GM18951 (cell line): Measurements from ENCODE around the gene CERS6.

Experiments used
- POLR2A ChIP-seq: IDR thresholded peaks from 4 replicates; pipeline ENCODE4 v1.6.1; 2011; ENCODE audit warnings: mild to moderate bottlenecking; ENCODE audit not compliant: insufficient read length, insufficient read depth; ENCODE audit errors: extremely low read depth
- in situ Hi-C: fragments of 300-500 bp; cut with MboI; formaldehyde crosslinking; loops from one replicate; pipeline ENCODE4 v1.12.0; 2022; ENCODE audit warnings: low sequenced_read_pairs, mixed read lengths, inconsistent platforms; ENCODE audit not compliant: unreplicated experiment

CERS6 gene

GRCh38 chr2:168510125-168510756 is 54.2 kb downstream of the CERS6 start:
- in situ Hi-C loops = no loop called here
- no peak for TF ChIP-seq POLR2A

DNA sequence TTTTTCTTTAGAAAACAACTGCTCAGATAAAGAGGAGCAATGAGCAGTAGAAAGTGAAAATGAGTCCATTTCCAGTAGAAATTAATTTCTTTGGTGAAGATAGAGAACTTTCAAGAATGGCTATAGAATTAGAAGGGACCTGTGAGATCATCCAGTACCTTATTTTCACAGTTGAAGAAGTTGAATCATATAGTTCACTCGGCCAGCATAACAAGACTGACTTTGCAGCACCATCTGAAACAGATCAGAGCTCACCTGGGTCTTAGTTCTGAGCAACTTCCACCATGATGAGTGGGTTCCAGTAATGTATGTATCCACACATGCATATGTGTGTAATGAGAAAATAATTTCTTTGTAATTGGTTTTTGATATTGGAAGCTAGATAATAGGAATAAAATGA is 58.6 kb downstream of the CERS6 start:
- no peak for TF ChIP-seq POLR2A
- in situ Hi-C loops = no loop called here

- no peak for TF ChIP-seq POLR2A
- in situ Hi-C loops = no loop called here
Observed at GRCh38 chr2:168515502-168515901, 59.4 kb downstream of the CERS6 start.

GRCh38 chr2:168517816-168518215 is 61.7 kb downstream of the CERS6 start:
- TF ChIP-seq POLR2A = no peak
- in situ Hi-C loops = no loop called here

- in situ Hi-C loops = no loop called here
- no peak for TF ChIP-seq POLR2A
Observed at GRCh38 chr2:168518555-168519066, 62.5 kb downstream of the CERS6 start.

GRCh38 chr2:168519534-168520308 is 63.6 kb downstream of the CERS6 start:
- in situ Hi-C loops = no loop called here
- no peak for TF ChIP-seq POLR2A

- no peak for TF ChIP-seq POLR2A
- in situ Hi-C loops = no loop called here
Observed at GRCh38 chr2:168521053-168521741, 65.1 kb downstream of the CERS6 start.

DNA sequence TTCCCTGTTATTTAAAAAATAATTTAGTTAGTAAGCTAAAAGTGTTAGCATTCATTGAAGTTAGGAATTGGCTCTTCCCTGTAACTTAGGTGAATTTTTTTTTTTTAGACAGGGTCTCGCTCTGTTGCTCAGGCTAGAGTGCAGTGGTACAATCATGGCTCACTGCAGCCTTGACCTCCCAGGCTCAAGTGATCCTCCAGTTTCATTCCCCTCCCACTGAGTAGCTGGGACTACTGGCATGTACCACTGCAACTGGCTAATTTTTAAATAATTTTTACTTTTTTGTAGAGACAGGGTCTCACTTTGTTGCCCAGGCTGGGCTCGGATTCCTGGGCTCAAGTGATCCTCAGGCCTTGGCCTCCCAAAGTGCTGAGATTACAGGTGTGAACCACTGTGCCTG is 66.4 kb downstream of the CERS6 start:
- in situ Hi-C loops = no loop called here
- no peak for TF ChIP-seq POLR2A

GRCh38 chr2:168524005-168524404 is 67.9 kb downstream of the CERS6 start:
- no peak for TF ChIP-seq POLR2A
- in situ Hi-C loops = no loop called here

GRCh38 chr2:168525020-168525419 is 68.9 kb downstream of the CERS6 start:
- no peak for TF ChIP-seq POLR2A
- in situ Hi-C loops = no loop called here

DNA sequence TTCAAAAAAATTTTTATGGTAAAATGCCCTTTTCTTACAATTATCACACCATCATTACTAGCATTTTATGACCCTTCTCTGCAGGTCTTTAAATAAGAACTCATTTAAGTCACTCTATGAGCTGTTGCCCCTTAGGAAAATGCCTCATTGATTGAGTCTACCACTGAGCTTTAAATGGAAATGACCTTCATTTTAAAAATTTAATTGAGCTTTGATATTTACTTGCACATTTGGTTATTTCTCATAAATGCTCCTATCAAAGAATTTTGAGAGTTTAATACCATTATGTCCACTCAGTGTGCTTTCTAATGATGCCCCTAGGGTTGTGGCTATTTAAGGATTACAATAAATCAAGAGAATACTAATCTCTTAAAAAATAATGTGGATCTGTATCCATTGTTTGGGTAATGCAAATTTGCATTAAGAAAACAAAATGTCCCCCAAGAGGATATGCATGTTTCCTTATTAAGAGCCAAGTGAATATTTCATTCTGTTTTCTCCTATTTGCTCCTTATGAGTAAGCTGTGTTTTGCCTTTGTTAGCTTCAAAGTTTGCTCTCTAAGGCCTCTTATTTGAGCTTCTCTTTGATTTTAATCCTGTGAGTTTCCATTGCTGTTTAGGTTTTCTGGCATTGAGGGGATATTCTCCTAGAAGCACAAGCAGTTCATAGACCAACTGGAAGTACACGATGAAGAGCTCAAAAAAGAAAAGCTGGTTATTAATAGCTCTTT is 69.8 kb downstream of the CERS6 start:
- in situ Hi-C loops = no loop called here
- TF ChIP-seq POLR2A = no peak

DNA sequence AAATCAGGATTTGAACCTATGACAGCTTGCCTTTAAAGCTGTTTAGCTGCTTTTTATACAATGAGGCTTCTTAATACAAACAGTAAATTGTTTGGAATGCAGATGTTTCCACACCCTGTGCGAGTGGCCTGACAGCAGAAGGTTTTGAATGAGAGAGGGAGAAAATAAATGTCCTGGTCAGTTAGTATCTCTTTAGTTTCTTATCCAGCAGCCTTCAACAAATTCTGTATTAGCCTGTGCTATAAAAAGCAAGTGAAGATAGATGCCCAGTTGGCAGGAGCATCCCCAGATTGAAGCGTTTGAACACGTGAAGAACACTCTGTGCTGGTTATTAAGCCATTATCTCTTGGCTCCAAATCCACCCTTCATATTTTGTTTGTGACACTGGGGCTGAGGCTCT is 70.6 kb downstream of the CERS6 start:
- TF ChIP-seq POLR2A = no peak
- in situ Hi-C loops = no loop called here

GRCh38 chr2:168528016-168528415 is 71.9 kb downstream of the CERS6 start:
- TF ChIP-seq POLR2A = no peak
- in situ Hi-C loops = no loop called here

- no peak for TF ChIP-seq POLR2A
Observed at GRCh38 chr2:168528469-168528868, 72.4 kb downstream of the CERS6 start.

More at GRCh38 chr2:168528469-168528868, 72.4 kb downstream of the CERS6 start:
- in situ Hi-C loops = no loop called here
